ENCODE measurements around the gene PLEKHA1.

Gene PLEKHA1

DNA sequence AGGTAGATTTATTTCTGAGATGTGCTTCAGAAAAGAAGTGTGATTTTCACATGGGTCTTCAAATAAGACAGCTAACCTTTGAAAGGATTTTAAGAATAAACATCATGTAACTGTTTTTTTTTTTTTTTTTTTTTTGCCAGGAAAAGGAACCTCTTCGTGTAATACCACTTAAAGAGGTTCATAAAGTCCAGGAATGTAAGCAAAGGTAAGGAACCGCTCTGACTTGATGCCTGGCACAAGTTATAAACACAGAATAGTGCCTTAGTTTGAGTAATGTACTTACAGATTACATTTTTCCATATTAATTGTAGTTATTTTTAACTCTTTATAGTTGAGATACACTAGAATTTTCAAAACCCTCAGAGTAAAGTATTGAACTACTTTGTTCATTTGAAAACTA, 49.6 kb downstream of the PLEKHA1 start:
- no peak for DNase-seq

DNA sequence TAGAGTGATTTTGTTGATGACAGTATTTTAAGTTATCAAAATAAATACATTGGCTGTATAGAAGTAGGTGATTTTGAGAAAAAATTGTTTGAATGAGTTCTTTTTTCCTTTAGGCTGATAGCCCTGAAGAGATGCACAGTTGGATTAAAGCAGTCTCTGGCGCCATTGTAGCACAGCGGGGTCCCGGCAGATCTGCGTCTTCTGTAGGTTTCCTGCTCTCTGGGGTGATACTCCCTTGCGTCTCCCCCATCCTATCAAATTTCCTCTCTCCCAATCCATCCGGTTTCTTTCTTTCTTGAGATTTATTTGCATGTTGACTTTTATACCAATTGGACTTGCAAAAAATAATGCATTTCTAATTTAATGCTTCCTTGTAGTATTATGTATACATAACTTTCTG, 52.3 kb downstream of the PLEKHA1 start:
- no peak for DNase-seq

GRCh38 chr10:122427280-122427679, 52.8 kb downstream of the PLEKHA1 start:
- DNase-seq, result no peak

DNA sequence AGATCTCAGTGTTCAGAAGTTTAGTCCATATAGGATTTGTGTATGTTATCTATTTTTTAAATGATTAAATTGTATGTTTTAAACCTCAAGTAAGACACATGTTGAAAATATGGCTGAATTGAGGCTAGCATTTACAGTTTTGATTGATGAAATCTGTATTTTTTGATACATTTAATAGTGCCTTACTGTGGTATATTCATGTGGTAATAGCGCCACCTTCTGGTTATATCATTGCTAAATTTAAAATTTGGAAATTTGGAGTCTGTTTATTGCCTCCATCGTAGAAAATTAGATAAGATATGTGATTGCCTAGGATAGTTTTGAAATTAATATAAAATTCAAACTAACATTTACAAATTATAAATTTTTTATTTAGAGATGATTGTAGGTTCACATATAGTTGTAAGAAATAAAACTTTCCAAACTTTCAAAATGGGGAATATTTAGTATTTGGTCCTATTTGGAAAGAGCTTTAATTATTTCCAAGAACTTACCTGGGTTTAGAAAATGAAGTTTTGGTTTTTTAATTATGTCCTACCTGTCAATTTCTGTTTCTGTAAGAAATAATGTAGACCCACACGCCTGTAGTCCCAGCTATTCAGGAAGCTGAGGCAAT, 60.8 kb downstream of the PLEKHA1 start:
- DNase-seq, result peak; percentile 26 to 34

- no peak for DNase-seq
Observed at GRCh38 chr10:122441961-122442360, 67.5 kb downstream of the PLEKHA1 start.

GRCh38 chr10:122445469-122445868, 71.0 kb downstream of the PLEKHA1 start:
- DNase-seq, result no peak

DNA sequence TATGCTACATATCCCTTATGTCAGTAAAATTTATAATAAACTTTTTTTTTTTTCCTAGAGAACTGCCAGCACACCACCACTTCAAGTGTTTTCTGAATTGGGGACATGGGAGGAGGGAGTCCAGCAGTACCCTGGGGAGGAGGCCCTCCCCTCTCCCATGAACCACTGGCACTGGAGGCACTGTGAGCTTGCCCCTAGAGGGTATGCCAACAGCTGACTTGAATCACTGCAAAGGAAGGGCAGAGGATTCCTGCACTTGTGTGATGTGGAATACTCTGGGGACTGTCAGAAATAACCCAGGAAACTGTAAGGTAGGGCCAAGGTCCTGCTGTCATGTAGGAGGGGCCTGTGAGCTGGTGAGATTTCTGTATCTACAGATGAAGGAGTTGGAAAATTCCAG, 71.4 kb downstream of the PLEKHA1 start:
- DNase-seq, result no peak

- no peak for DNase-seq
Observed at GRCh38 chr10:122446668-122447423, 72.3 kb downstream of the PLEKHA1 start.

- no peak for DNase-seq
Observed at GRCh38 chr10:122448600-122448999, 74.1 kb downstream of the PLEKHA1 start.

GRCh38 chr10:122449153-122449552, 74.6 kb downstream of the PLEKHA1 start:
- no peak for DNase-seq

DNA sequence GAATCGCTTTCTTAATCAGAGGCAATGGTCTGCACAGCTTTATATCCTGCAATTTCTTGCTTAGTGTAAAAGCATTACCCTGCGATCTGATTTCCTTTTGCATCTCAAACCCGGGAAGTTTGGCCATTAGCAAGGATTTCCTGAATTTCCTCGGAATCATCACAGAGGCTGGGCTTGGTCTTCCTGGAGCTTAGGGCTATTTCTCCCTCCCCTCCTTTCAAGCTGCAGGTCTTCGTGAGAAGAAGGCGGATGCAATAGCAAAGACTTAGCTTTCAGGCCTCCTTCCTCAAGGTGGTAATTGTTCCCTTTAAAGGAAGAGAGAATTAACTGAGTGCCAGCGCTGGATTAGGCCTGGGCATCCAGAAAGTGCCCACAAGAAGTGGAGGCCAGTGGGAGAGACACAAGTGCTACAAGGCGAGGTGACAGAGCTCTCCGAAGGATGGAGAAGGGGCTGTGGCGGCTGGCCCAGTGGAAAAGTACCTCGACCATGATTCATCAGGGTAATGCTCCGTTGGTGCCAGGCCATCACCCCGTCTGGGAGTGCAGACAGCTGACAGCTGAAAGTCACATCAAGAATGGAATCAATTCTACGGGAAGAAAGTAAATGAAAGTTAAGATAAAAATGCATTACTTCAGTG, 76.0 kb downstream of the PLEKHA1 start:
- no peak for DNase-seq

- no peak for DNase-seq
Observed at GRCh38 chr10:122454071-122454470, 79.6 kb downstream of the PLEKHA1 start.

- no peak for DNase-seq
Observed at GRCh38 chr10:122454603-122455080, 80.1 kb downstream of the PLEKHA1 start, which contains the start of gene ARMS2. Gene ARMS2, plus strand, starts transcription at chr10:122454653. Its CDS starts 75 bp downstream, at chr10:122454728.

GRCh38 chr10:122455376-122456079, 81.0 kb downstream of the PLEKHA1 start:
- DNase-seq, result no peak

DNA sequence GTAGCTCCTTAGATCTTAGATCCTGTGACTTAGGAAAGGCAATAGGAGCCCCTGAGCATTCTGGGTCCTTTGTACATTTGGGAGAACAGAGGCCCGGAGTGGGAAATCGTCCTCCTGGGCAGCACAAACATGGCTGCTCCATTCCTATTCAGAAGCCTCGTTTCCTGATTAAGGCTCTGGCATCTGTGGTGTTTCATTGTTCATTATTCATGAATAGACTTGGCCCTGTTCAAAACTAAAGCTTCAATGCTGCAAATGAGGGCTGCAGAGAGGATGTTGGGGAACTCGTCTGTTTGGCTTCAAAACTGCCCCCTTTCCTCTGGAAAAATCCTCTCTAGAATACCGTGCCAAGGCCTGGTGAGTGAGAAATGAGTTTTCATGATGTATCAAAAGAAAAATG, 83.4 kb downstream of the PLEKHA1 start:
- no peak for DNase-seq

- DNase-seq, result no peak
Observed at GRCh38 chr10:122458693-122459092, 84.2 kb downstream of the PLEKHA1 start.

GRCh38 chr10:122459561-122460273, 85.2 kb downstream of the PLEKHA1 start:
- no peak for DNase-seq

DNA sequence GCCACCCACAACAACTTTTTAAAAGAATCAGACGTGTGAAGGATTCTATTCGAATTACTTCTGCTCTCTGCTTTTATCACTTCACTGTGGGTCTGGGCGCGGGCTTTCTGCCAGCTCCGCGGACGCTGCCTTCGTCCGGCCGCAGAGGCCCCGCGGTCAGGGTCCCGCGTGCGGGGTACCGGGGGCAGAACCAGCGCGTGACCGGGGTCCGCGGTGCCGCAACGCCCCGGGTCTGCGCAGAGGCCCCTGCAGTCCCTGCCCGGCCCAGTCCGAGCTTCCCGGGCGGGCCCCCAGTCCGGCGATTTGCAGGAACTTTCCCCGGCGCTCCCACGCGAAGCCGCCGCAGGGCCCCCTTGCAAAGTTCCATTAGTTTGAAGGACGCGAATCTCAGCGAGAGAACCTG, 86.4 kb downstream of the PLEKHA1 start:
- no peak for DNase-seq

DNA sequence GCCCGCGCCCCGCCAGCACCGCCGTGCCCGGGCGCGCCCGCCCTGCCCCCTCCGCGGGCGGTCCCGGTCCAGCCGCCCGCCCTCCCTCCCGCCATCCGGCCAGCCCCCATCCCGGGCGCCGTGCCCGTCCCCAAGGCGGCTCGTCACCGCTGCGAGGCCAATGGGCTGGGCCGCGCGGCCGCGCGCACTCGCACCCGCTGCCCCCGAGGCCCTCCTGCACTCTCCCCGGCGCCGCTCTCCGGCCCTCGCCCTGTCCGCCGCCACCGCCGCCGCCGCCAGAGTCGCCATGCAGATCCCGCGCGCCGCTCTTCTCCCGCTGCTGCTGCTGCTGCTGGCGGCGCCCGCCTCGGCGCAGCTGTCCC, 86.8 kb downstream of the PLEKHA1 start, which contains the start of gene HTRA1:
TSS of gene HTRA1 (plus strand) at position 187 of the 362 bp plus-strand sequence. CDS start at position 287, 100 bp downstream.
- DNase-seq, result no peak

GRCh38 chr10:122461729-122462532, 87.4 kb downstream of the PLEKHA1 start:
- no peak for DNase-seq
